HepG2 (cell line): Measurements from ENCODE around the gene PSMB8. TPM values are rescaled to one million over a fixed set of nuclear protein-coding genes. Genes with fewer than 3 reads are reported as not detected.

Experiments
- ATAC-seq: fragments of 200-7000 bp; cut with Tn5 transposase; 3 replicates; pipeline ENCODE4 v1.9.1; 2020; ENCODE audit warnings: mild to moderate bottlenecking, moderate library complexity
- BruUV-seq: library from RNA; stranded (reverse); fragments of 400-500 nt; replicated peaks from 2 replicates; lab custom pipeline; 2021; lab: Mats Ljungman, UMichigan
- CTCF ChIA-PET: fragments of 300-600 bp; formaldehyde crosslinking; extraction: SDS; loops from one replicate; lab custom pipeline; 2021; ENCODE audit warnings: low total read pairs, inconsistent platforms, low intra/inter-chr PET ratio; lab: Yijun Ruan, JAX
- POLR2A ChIA-PET: fragments of 350-600 bp; sonication (Branson Sonifier 250); formaldehyde crosslinking; loops from one replicate; lab custom pipeline; 2020; ENCODE audit warnings: antibody characterized with exemption, inconsistent platforms; lab: Yijun Ruan, JAX
- DNase-seq: peaks from one replicate; pipeline ENCODE4 v3.0.0-alpha.2; 2015; ENCODE audit warnings: low spot score
- FAIRE-seq: peaks from 3 replicates; lab custom pipeline; 2011; peaks lifted over from hg19 to GRCh38; lab: Jason Lieb, UNC
- H2AFZ ChIP-seq: one replicate; pipeline ENCODE4 v1.6.1; 2011; ENCODE audit warnings: low read length, inconsistent platforms
- H3K27ac ChIP-seq: fragments of 300-600 bp; 3 replicates; pipeline ENCODE4 v1.8.0; 2011; ENCODE audit warnings: mixed run types, mild to moderate bottlenecking, mixed read lengths, low read length, inconsistent platforms; ENCODE audit not compliant: insufficient read depth; ENCODE audit errors: extremely low read length
- H3K27me3 ChIP-seq, 2 experiments: fragments of 200-600 bp in 1 of 2; 2 replicates in 1 of 2; 3 replicates in 1 of 2; pipeline versions ENCODE4 v1.6.0 to v1.8.0; 2011; ENCODE audit warnings: low read length in 2 of 2, mild to moderate bottlenecking in 2 of 2, moderate library complexity in 2 of 2, inconsistent platforms in 1 of 2; ENCODE audit not compliant: insufficient read depth in 2 of 2, control insufficient read depth in 1 of 2
- H3K36me3 ChIP-seq, 2 experiments: fragments of 200-600 bp in 1 of 2; replicated peaks in 1 of 2; 2 replicates in 1 of 2; 3 replicates in 1 of 2; pipeline versions ENCODE4 v1.5.1 to v1.8.0; 2011; ENCODE audit warnings: low read length in 2 of 2, inconsistent platforms in 1 of 2; ENCODE audit not compliant: insufficient read depth in 2 of 2, control insufficient read depth in 1 of 2
- H3K4me1 ChIP-seq: 2 replicates; pipeline ENCODE4 v1.5.1; 2012; ENCODE audit warnings: low read length, inconsistent platforms; ENCODE audit not compliant: insufficient read depth
- H3K4me2 ChIP-seq: 2 replicates; pipeline ENCODE4 v1.6.0; 2011; ENCODE audit warnings: low read depth, low read length, inconsistent platforms
- H3K4me3 ChIP-seq, 3 experiments: fragments of 200-600 bp in 1 of 3; sonication (generic), shearing (Covaris generic) in 1 of 3; replicated peaks in 1 of 3; 2 replicates each; pipeline ENCODE4 v1.5.1; 2011 to 2016; ENCODE audit warnings: low read length in 3 of 3, inconsistent platforms in 2 of 3, low read depth in 2 of 3, mild to moderate bottlenecking in 2 of 3, control low read depth in 1 of 3, mixed read lengths in 1 of 3; ENCODE audit not compliant: insufficient read depth in 1 of 3
- H3K79me2 ChIP-seq: one replicate; pipeline ENCODE4 v1.6.1; 2011; ENCODE audit warnings: low read length, inconsistent platforms; ENCODE audit not compliant: insufficient read depth
- H3K9ac ChIP-seq: 2 replicates; pipeline ENCODE4 v1.6.0; 2011; ENCODE audit warnings: mild to moderate bottlenecking, low read depth, low read length, inconsistent platforms; ENCODE audit not compliant: insufficient read depth
- H3K9me3 ChIP-seq: 2 replicates; pipeline ENCODE4 v1.5.1; 2012; ENCODE audit warnings: mild to moderate bottlenecking, low read length
- H4K20me1 ChIP-seq: 2 replicates; pipeline ENCODE4 v1.6.0; 2011; ENCODE audit warnings: inconsistent platforms, mild to moderate bottlenecking, low read length, moderate library complexity; ENCODE audit not compliant: insufficient read depth
- CC2D1A ChIP-seq: sonication (generic); formaldehyde crosslinking; IDR thresholded peaks from 2 replicates; pipeline ENCODE4 v1.8.1; 2023; ENCODE audit warnings: mild to moderate bottlenecking, missing genetic modification reagents
- DMAP1 ChIP-seq: IDR thresholded peaks from 2 replicates; pipeline ENCODE4 v1.6.1; 2016
- MAFK ChIP-seq, 2 experiments: IDR thresholded peaks in 1 of 2; conservative IDR thresholded peaks in 1 of 2; 2 replicates each; pipeline ENCODE4 v1.6.1; 2011; ENCODE audit warnings: improper control_type of control experiment in 2 of 2, low read length in 2 of 2
- MEIS1 ChIP-seq: sonication (generic); formaldehyde crosslinking; IDR thresholded peaks from 2 replicates; pipeline ENCODE4 v1.9.0; 2021; ENCODE audit warnings: mild to moderate bottlenecking, missing genetic modification reagents, moderate library complexity, borderline replicate concordance
- MTA3 ChIP-seq: sonication (generic); formaldehyde crosslinking; IDR thresholded peaks from 2 replicates; pipeline ENCODE4 v1.4.0; 2020; ENCODE audit warnings: missing genetic modification reagents
- ZBTB38 ChIP-seq: sonication (generic); formaldehyde crosslinking; IDR thresholded peaks from 2 replicates; pipeline ENCODE4 v1.5.1; 2020; ENCODE audit warnings: mild to moderate bottlenecking, missing genetic modification reagents
- ZBTB42 ChIP-seq: sonication (generic); formaldehyde crosslinking; IDR thresholded peaks from 2 replicates; pipeline ENCODE4 v1.5.0; 2020; ENCODE audit warnings: mild to moderate bottlenecking, missing genetic modification reagents
- ZFP37 ChIP-seq: sonication (generic); formaldehyde crosslinking; IDR thresholded peaks from 2 replicates; pipeline ENCODE4 v1.4.0; 2020; ENCODE audit warnings: missing genetic modification reagents, borderline replicate concordance
- ZFX ChIP-seq: sonication (generic); formaldehyde crosslinking; IDR thresholded peaks from 2 replicates; pipeline ENCODE4 v1.4.0; 2020; ENCODE audit warnings: mild to moderate bottlenecking, low read depth, missing genetic modification reagents, moderate library complexity
- ZIK1 ChIP-seq: sonication (generic); formaldehyde crosslinking; IDR thresholded peaks from 2 replicates; pipeline ENCODE4 v1.5.0; 2020; ENCODE audit warnings: mild to moderate bottlenecking, low read depth, missing genetic modification reagents, borderline replicate concordance
- whole genome bisulfite sequencing: methylation state at CpG from one replicate; pipeline ENCODE4 v1.1.6; 2017; ENCODE audit warnings: low lambda C conversion rate; 5-methylcytosine and 5-hydroxymethylcytosine counted together
- in situ Hi-C: cut with HindIII; loops from 2 replicates; pipeline ENCODE4 v1.10.0; 2017; ENCODE audit warnings: low pct_unique_long_range_greater_than_20kb; ENCODE audit not compliant: extremely low pct_ligation_motif_present
- intact Hi-C: fragments of 100-400 bp; cut with micrococcal nuclease; formaldehyde crosslinking; loops from one replicate; pipeline ENCODE4 v1.10.0; 2022; ENCODE audit not compliant: unreplicated experiment
- polyA plus RNA-seq, 8 experiments: library from polyadenylated mRNA; depleted of rRNA in 3 of 8; stranded (reverse) in 7 of 8; unstranded in 1 of 8; fragments of >200 nt; fragmentation: Illumina TruSeq in 4 of 8; extraction: Trizol in 4 of 8; gene quantifications; 2 replicates each; pipeline versions ENCODE4 v1.2.1 to v1.2.3, GENCODE V29; 2011 to 2016; ENCODE audit warnings: low read depth in 4 of 8, missing spikeins in 1 of 8, mixed read lengths in 1 of 8; ENCODE audit not compliant: insufficient read depth in 1 of 8
- total RNA-seq, 5 experiments: library from RNA; depleted of rRNA; stranded (reverse); fragments of >200 nt; fragmentation: Illumina TruSeq; extraction: Trizol; gene quantifications; 2 replicates each; pipeline ENCODE4 v1.2.3, GENCODE V29; 2016; ENCODE audit warnings: low read depth in 1 of 5
- TF ChIP-seq, protein P1 (sequence below): sonication (generic); formaldehyde crosslinking; IDR thresholded peaks from 2 replicates; pipeline ENCODE4 v1.5.1; 2020; ENCODE audit warnings: mild to moderate bottlenecking, missing genetic modification reagents, borderline replicate concordance
- TF ChIP-seq, protein P2 (sequence below): sonication (generic); formaldehyde crosslinking; IDR thresholded peaks from 2 replicates; pipeline ENCODE4 v1.4.0; 2020; ENCODE audit warnings: missing genetic modification reagents, borderline replicate concordance
- TF ChIP-seq, protein P3 (sequence below): IDR thresholded peaks from 2 replicates; pipeline ENCODE4 v1.6.1; 2016; ENCODE audit warnings: missing compliant biosample characterization, missing genetic modification reagents, borderline replicate concordance

Gene PSMB8
- total and polyA plus RNA-seq, 2 of the 13 experiments (the other 11 are each of a cell fraction or from before 2014, with no cell fraction given): 30.7 to 64.7 TPM

DNA sequence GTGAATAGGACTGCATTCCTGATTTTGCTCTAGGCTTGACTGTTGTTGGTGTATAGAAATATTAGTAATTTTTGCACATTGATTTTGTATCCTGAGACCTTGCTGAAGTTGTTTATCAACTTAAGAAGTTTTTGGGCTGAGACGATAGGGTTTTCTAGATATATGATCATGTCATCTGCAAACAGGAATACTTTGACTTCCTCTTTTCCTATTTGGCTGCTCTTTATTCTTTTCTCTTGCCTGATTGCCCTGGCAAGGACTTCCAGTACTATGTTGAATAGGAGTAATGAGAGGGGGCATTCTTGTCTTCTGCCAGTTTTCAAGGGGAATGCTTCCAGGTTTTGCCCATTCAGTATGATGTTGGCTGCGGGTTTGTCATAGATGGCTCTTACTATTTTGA lies 40.4 kb downstream of the PSMB8 start:
- H3K4me1 ChIP-seq: no peaks in the 10 kb centered on the region
- ATAC-seq: no peak
- H3K27me3 ChIP-seq: peaks cover 1 to 4% of the 10 kb centered on the region in 2 experiments; a peak in 1 of 5 replicates
- 2% methylated on average over 2 of the region's 2 CpGs for WGBS
- H3K27ac ChIP-seq: no peak overlapping the region
- H4K20me1 ChIP-seq: no peaks in the 10 kb centered on the region
- H2AFZ ChIP-seq: no peak overlapping the region
- H3K4me2 ChIP-seq: no peak overlapping the region
- H3K79me2 ChIP-seq: no peaks in the 10 kb centered on the region
- no peak overlapping the region for H3K4me3 ChIP-seq
- ChIA-PET POLR2A (no interaction called here), CTCF (no interaction called here)
- BruUV-seq: no TSS peak
- intact Hi-C loops (no loop called here), in situ Hi-C loops (no loop called here)
- TF ChIP-seq MAFK (conservative IDR thresholded peaks at IDR 0.05 in 1 of 2, IDR thresholded peaks at IDR 0.05 in 1 of 2; ENCODE audit: low read length in 2 of 2): no peak
- DNase-seq: no peak
- H3K36me3 ChIP-seq: no peaks in the 10 kb centered on the region
- H3K9me3 ChIP-seq: no peaks in the 10 kb centered on the region
- FAIRE-seq: no peak
- no peak overlapping the region for H3K9ac ChIP-seq

DNA sequence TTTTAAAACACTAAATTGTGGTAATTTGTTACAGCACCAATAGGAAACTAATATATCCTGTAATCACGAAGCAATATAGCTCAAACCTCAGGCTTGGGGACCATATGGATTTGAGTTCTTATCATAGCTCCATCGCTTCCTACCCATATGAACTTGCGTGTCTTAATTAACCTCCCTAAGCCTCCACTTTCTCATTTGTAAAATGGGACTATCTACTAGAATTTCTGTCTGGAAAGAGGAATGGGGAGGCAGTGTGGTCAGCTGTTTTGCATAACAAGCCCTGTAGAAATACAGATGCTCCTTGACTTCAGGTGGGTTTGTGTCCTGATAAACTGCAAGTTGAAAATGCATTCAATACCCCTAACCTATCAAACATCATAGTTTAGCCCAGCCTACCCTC lies 44.1 kb downstream of the PSMB8 start:
- Histone ChIP-seq H3K27ac (no peak overlapping the region), H4K20me1 (no peaks in the 10 kb centered on the region), H3K79me2 (no peaks in the 10 kb centered on the region), H3K4me3 (no peak overlapping the region), H3K9me3 (no peaks in the 10 kb centered on the region), H3K27me3 (peaks cover 0 to 18% of the 10 kb centered on the region in 2 experiments; a peak in 3 of 5 replicates), H3K4me2 (no peak overlapping the region), H2AFZ (no peak overlapping the region), H3K4me1 (peaks cover 15% of the 10 kb centered on the region), H3K9ac (no peak overlapping the region), H3K36me3 (no peaks in the 10 kb centered on the region)
- no TSS peak for BruUV-seq
- WGBS: 4% methylated on average over 3 of the region's 3 CpGs
- ChIA-PET POLR2A (interaction anchor here (0.6 kb wide), 1 partner anchor 622 kb away, joined by 4 read pairs; no protein-coding TSS in a partner anchor), CTCF (no interaction called here)
- in situ Hi-C loops: loop anchor here (5.0 to 25.0 kb wide), 3 partner anchors 387 to 712 kb away; no protein-coding TSS in a partner anchor
- no peak for DNase-seq
- intact Hi-C loops: loop anchor here (10.0 kb wide), 1 partner anchor 555 kb away; no protein-coding TSS in a partner anchor
- no peak for FAIRE-seq
- ATAC-seq: no peak
- TF ChIP-seq, protein P1, sequence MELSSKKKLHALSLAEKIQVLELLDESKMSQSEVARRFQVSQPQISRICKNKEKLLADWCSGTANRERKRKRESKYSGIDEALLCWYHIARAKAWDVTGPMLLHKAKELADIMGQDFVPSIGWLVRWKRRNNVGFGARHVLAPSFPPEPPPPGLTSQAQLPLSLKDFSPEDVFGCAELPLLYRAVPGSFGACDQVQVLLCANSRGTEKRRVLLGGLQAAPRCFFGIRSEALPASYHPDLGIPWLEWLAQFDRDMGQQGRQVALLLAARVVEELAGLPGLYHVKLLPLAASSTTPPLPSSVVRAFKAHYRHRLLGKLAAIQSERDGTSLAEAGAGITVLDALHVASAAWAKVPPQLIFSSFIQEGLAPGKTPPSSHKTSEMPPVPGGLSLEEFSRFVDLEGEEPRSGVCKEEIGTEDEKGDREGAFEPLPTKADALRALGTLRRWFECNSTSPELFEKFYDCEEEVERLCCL (CRISPR knock-in tag): no peak
- TF ChIP-seq ZIK1 (CRISPR knock-in tag) (no peak), ZFX (CRISPR knock-in tag) (no peak), CC2D1A (CRISPR knock-in tag) (no peak), ZBTB42 (CRISPR knock-in tag) (no peak), MEIS1 (CRISPR knock-in tag) (no peak), DMAP1 (CRISPR knock-in tag) (no peak), MTA3 (no peak), ZFP37 (CRISPR knock-in tag) (no peak), ZBTB38 (CRISPR knock-in tag) (no peak)
- TF ChIP-seq, protein P2, sequence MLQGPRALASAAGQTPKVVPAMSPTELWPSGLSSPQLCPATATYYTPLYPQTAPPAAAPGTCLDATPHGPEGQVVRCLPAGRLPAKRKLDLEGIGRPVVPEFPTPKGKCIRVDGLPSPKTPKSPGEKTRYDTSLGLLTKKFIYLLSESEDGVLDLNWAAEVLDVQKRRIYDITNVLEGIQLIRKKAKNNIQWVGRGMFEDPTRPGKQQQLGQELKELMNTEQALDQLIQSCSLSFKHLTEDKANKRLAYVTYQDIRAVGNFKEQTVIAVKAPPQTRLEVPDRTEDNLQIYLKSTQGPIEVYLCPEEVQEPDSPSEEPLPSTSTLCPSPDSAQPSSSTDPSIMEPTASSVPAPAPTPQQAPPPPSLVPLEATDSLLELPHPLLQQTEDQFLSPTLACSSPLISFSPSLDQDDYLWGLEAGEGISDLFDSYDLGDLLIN (CRISPR knock-in tag): no peak
- TF ChIP-seq, protein P3, sequence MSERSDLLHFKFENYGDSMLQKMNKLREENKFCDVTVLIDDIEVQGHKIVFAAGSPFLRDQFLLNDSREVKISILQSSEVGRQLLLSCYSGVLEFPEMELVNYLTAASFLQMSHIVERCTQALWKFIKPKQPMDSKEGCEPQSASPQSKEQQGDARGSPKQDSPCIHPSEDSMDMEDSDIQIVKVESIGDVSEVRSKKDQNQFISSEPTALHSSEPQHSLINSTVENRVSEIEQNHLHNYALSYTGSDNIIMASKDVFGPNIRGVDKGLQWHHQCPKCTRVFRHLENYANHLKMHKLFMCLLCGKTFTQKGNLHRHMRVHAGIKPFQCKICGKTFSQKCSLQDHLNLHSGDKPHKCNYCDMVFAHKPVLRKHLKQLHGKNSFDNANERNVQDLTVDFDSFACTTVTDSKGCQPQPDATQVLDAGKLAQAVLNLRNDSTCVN: no peak
